Measurements from ENCODE around the gene PLK3. TPM values are rescaled to one million over a fixed set of nuclear protein-coding genes. Genes with fewer than 3 reads are reported as not detected.

PLK3 gene
- total RNA-seq, 1 donor from 2014 or later, result 17.2 TPM

DNA sequence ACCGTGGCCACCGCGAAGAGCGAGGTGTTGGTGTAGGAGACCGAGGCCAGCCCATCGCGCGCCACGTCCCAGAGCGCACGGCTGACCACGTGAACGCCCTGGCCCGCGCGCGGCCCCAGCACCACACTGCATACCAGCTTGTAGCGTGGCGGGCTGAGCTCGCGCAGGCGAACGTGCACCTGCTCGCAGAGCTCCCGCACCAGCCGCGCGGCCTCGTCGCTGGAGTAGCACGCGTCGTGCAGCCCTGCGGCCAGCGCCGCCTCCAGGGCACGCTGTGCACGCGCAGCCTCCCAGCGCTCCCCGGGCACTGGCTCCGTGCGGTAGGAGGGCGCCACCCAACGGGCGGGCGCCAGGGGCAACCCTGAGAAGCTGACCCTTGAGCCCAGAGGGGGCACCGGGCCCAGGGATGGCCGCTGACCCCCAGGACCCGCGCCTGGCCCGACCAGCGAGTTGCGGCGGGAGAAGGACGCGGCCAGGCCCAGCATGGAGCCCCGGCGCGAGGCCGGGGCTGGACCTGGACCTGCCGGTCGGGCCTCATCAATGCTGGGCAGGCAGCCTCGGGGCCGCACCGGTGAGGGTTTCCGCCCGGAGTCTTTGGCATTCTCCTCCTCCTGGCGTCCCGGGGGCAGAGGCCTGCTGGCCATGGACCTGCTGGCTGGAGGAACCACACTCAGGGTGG lies 6.0 kb downstream of the PLK3 start:
- no peaks in the 10 kb centered on the region for H3K9me3 Mint-ChIP-seq (ENCODE audit: unreplicated experiment)
- H3K4me3 Mint-ChIP-seq (ENCODE audit: unreplicated experiment), result no peak overlapping the region
- H3K27ac Mint-ChIP-seq (ENCODE audit: unreplicated experiment), result peak overlapping the region; percentile 100
- peaks cover 37% of the 10 kb centered on the region for H3K27me3 Mint-ChIP-seq (ENCODE audit: unreplicated experiment)
- H3K4me1 Mint-ChIP-seq (ENCODE audit: unreplicated experiment), result peaks cover 57% of the 10 kb centered on the region
- peaks cover 24% of the 10 kb centered on the region for H3K36me3 Mint-ChIP-seq (ENCODE audit: low read depth, unreplicated experiment)
- peak; percentile 16 for TF ChIP-seq CTCF (IDR thresholded peaks at IDR 0.05; ENCODE audit: unreplicated experiment)
- no peak for DNase-seq (ENCODE audit: low spot score)

DNA sequence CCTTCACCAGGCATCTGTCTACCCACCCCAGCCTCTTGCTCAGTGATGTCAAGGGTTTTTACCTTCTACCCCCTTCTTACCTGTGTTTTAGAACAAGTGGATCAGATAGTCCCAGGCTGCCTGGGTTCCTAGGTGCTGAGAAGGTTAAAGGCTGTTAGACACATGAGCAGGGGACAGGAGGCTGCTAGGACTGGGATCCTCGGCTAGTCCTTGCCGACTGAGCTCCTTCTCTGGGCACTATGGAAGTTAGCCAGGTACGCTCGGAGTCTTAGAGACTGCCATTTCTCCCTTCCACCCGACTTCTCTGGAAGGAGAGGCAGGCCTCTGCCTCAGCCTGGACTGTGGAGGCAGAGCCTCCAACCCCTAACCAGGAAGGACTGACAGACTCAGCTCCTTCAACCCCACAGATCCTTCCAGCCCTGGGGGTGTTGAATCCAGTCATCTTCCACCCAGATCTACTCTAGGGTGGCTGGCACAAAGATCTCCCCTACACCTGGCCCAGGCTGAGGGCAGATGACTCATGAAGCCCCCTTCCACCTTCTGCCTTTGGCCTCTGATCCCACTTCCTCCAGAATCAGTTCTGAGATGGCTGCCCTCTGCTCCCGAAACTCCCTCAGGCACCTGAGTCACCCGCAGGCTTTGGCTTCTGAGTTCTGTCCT lies 6.7 kb downstream of the PLK3 start, which contains the start of gene DYNLT4:
DYNLT4 (minus strand) TSS at position 648 of the 660 bp plus-strand sequence. CDS start 683 bp downstream, outside the sequence.
- peaks cover 59% of the 10 kb centered on the region for H3K4me1 Mint-ChIP-seq (ENCODE audit: unreplicated experiment)
- no peak for TF ChIP-seq CTCF (IDR thresholded peaks at IDR 0.05; ENCODE audit: unreplicated experiment)
- H3K9me3 Mint-ChIP-seq (ENCODE audit: unreplicated experiment), result no peaks in the 10 kb centered on the region
- H3K27ac Mint-ChIP-seq (ENCODE audit: unreplicated experiment), result peak within 1 kb of the TSS; percentile 100
- H3K4me3 Mint-ChIP-seq (ENCODE audit: unreplicated experiment), result peak within 1 kb of the TSS; percentile 81
- peaks cover 25% of the 10 kb centered on the region for H3K36me3 Mint-ChIP-seq (ENCODE audit: low read depth, unreplicated experiment)
- peaks cover 39% of the 10 kb centered on the region for H3K27me3 Mint-ChIP-seq (ENCODE audit: unreplicated experiment)
- DNase-seq (ENCODE audit: low spot score), result no peak

DNA sequence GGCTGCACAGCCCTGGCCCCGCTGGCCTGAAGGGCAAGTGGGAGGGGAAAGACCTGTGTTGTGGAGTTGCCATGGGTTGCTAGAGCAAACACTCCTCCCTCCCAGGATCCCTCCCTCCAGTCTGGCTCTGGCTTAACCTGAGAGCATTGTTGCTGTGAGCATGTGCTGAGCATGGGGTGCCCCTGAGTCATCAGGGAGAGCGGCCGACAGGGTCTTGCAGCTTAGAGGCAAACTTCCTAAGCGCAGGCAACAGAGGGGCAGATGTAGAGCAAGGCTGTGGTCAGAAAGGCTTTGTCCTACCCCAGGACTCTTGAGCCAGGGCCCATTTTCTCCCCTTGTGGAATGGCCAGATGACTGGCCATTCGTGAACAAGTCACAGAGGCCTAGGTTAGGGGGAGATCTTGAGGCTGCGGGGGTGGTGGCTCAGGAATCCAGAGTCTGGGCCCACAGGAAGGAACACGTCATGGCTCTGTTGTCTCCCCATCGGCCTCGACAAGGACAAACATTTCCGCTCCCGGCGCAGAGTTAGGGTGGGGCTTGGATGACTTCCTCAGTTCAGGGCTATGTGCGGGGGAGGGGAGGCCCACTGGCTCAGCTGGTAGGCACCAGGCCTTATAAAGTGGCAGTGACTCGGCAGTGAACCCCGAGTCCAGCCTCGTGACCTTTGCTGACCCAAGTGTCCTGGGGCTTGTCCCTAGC lies 7.3 kb downstream of the PLK3 start:
- Mint-ChIP-seq H3K27ac (ENCODE audit: unreplicated experiment) (peak overlapping the region; percentile 100), H3K4me3 (ENCODE audit: unreplicated experiment) (peak overlapping the region; percentile 81), H3K27me3 (ENCODE audit: unreplicated experiment) (peaks cover 38% of the 10 kb centered on the region), H3K4me1 (ENCODE audit: unreplicated experiment) (peaks cover 59% of the 10 kb centered on the region), H3K9me3 (ENCODE audit: unreplicated experiment) (no peaks in the 10 kb centered on the region), H3K36me3 (ENCODE audit: low read depth, unreplicated experiment) (peaks cover 24% of the 10 kb centered on the region)
- TF ChIP-seq CTCF (IDR thresholded peaks at IDR 0.05; ENCODE audit: unreplicated experiment), result no peak
- peak; percentile 83 for DNase-seq (ENCODE audit: low spot score)

- no peaks in the 10 kb centered on the region for H3K9me3 Mint-ChIP-seq (ENCODE audit: unreplicated experiment)
- peak within 1 kb of the TSS; percentile 100 for H3K27ac Mint-ChIP-seq (ENCODE audit: unreplicated experiment)
- peak within 1 kb of the TSS; percentile 81 for H3K4me3 Mint-ChIP-seq (ENCODE audit: unreplicated experiment)
- no peak for TF ChIP-seq CTCF (IDR thresholded peaks at IDR 0.05; ENCODE audit: unreplicated experiment)
- H3K36me3 Mint-ChIP-seq (ENCODE audit: low read depth, unreplicated experiment), result peaks cover 21% of the 10 kb centered on the region
- H3K27me3 Mint-ChIP-seq (ENCODE audit: unreplicated experiment), result peaks cover 38% of the 10 kb centered on the region
- DNase-seq (ENCODE audit: low spot score), result peak; percentile 76
- peaks cover 54% of the 10 kb centered on the region for H3K4me1 Mint-ChIP-seq (ENCODE audit: unreplicated experiment)
Measured at GRCh38 chr1:44808063-44808937, 8.1 kb downstream of the PLK3 start, which contains the start of gene BTBD19. Gene BTBD19 (plus strand): TSS chr1:44808523. CDS start chr1:44808821, 298 bp downstream.

Measured in endothelial cell (in vitro differentiated cells).